ENCODE measurements around the gene BRCA1. TPM values are rescaled to one million over a fixed set of nuclear protein-coding genes. Genes with fewer than 3 reads are reported as not detected.
"Not testable (repeated sequence)": the region's sequence is repeated elsewhere in the genome, so short reads cannot be mapped to it uniquely, and the experiment has no call there.

BRCA1 gene
- total RNA-seq, 1 experiment from 2014 or later, result 28.4 TPM

GRCh38 chr17:43069368-43069898 is 55.7 kb downstream of the BRCA1 start:
- no peak for DNase-seq (ENCODE audit: low spot score)

- no peak for DNase-seq (ENCODE audit: low spot score)
Observed at GRCh38 chr17:43068570-43069367, 56.4 kb downstream of the BRCA1 start.

- DNase-seq (ENCODE audit: low spot score), result no peak
Observed at GRCh38 chr17:43062984-43063638, 62.1 kb downstream of the BRCA1 start.

DNA sequence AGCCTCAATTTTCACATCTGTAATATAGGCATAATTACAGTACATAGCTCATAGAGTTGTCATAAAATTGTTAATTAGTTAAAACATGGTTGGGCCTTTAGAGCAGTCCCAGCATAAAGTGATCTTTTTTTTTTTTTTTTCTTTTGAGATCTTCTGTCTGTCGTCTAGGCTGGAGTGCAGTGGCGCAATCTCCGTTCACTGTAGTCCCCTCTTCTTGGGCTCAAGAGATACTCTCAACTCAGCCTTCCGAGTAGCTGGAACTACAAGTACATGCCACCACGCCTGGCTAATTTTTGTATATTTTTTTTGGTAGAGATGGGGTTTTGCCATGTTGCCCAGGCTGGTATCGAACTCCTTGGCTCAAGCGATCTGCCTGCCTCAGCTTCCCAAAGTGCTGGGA is 69.1 kb downstream of the BRCA1 start:
- no peak for DNase-seq (ENCODE audit: low spot score)

- DNase-seq (ENCODE audit: low spot score), result not testable (repeated sequence)
Observed at GRCh38 chr17:43053008-43053407, 72.2 kb downstream of the BRCA1 start.

DNA sequence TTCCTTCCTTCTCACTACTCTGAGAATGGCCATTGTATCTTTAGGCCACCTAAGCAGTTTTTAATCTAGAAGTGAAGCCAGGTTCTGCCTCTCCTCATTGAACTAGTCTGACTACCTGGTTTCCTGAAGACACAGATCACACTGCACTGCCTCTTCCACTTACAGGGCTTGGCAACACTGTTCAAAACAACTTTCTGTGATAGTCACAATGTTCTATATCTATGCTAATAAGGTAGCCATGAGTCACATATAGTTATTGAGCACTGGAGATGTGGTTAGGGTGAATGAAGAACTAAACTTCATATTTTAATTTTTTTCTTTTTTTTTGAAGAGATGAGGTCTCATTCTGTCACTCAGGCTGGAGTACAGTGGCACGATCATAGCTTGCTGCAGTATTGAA is 73.2 kb downstream of the BRCA1 start:
- no peak for DNase-seq (ENCODE audit: low spot score)

GRCh38 chr17:43044024-43044423 is 81.1 kb downstream of the BRCA1 start:
- no peak for DNase-seq (ENCODE audit: low spot score)

GRCh38 chr17:43043307-43043706 is 81.9 kb downstream of the BRCA1 start:
- no peak for DNase-seq (ENCODE audit: low spot score)

GRCh38 chr17:43042025-43042628 is 83.0 kb downstream of the BRCA1 start:
- DNase-seq (ENCODE audit: low spot score), result no peak

GRCh38 chr17:43040655-43041054 is 84.5 kb downstream of the BRCA1 start:
- no peak for DNase-seq (ENCODE audit: low spot score)

GRCh38 chr17:43039646-43040045 is 85.5 kb downstream of the BRCA1 start:
- no peak for DNase-seq (ENCODE audit: low spot score)

- DNase-seq (ENCODE audit: low spot score), result no peak
Observed at GRCh38 chr17:43034894-43035293, 90.3 kb downstream of the BRCA1 start.

DNA sequence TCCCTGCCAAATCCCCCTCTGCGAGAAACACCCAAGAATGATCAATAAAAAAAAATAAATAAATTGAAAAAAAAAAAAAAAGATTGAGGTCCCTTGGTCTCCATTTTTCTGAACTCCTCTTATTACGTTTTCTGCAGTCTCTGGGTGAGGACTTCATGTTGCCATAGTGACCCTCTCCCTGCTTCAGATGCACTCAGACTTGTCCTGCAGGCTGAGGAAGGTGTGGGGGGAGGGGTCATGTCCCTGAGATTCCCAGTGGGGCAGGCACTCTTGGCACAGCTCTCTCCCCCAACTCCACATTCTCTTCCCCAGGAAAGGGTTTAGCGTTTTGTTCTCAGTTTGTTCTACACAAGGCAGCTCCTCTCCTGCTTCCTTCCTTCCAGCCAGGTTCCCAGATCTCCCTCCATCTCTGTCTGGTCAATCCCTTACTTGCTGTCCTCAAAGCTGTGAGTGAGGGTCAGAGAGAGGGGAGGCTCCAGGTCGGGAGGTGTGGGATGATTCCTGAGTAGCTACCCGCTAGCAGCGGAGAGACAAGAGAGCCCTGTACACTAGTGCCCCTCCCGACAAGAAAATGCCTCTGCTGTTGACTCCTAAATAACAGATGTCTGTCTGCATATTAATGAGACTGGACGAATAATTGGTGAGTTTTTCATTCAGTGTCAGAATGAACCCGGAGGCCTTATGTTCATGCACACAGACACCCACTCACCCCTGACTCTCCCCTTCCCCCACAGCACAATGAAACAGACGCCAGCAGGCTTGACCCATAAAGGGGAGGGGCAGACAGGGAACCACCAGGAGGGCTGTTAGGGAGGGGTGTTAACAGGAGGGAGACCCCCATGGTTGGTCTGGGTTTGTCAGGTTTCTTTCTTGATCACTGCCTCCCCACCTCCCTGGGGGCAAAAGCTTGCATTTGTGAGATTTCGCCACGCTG is 90.9 kb downstream of the BRCA1 start:
- DNase-seq (ENCODE audit: low spot score), result no peak

- DNase-seq (ENCODE audit: low spot score), result no peak
Observed at GRCh38 chr17:43031666-43032065, 93.5 kb downstream of the BRCA1 start.

GRCh38 chr17:43030137-43030767 is 94.9 kb downstream of the BRCA1 start:
- no peak for DNase-seq (ENCODE audit: low spot score)

DNA sequence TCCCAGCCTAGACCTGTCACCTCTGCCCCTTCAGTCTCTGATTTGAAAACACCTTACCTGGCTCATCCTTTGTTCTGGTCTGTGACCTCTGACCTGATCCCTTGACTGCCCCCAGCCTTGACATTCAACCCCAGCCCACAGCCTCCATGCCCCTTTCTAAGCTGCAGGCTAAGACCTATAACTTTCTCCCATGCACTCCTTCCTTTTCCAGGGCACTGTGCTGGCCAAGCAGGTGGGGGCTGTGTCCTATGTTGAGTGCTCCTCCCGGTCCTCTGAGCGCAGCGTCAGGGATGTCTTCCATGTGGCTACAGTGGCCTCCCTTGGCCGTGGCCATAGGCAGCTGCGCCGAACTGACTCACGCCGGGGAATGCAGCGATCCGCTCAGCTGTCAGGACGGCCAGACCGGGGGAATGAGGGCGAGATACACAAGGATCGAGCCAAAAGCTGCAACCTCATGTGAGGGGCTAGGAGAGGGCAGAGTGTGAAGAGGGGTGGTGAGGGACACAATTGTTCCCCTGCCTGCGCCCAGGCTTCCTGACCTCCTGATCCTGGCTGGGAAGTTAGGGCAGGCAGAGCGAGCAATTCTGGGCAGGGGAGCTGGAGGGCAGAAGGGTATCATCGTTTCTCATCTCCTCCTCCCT is 96.8 kb downstream of the BRCA1 start:
- DNase-seq (ENCODE audit: low spot score), result no peak

GRCh38 chr17:43027091-43028032 is 97.8 kb downstream of the BRCA1 start:
- no peak for DNase-seq (ENCODE audit: low spot score)

DNA sequence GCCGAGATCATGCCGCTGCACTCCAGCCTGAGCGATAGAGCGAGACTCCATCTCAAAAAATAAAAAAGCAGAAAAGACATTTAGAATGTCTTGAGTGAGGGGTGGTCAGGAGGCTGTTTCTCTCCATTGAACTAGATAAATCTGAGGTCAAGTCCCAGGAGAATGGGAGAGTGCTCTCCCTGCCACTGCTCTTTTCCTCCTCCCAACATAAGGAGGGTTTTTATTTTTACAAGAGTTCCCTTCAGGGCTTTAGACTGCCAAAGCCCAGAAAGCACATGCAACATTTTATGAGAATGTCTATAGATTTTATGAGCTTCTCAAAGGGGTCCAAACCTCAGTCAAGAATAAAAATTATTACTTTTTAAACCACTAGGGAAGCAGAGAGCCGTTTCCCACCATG is 98.6 kb downstream of the BRCA1 start:
- no peak for DNase-seq (ENCODE audit: low spot score)

DNA sequence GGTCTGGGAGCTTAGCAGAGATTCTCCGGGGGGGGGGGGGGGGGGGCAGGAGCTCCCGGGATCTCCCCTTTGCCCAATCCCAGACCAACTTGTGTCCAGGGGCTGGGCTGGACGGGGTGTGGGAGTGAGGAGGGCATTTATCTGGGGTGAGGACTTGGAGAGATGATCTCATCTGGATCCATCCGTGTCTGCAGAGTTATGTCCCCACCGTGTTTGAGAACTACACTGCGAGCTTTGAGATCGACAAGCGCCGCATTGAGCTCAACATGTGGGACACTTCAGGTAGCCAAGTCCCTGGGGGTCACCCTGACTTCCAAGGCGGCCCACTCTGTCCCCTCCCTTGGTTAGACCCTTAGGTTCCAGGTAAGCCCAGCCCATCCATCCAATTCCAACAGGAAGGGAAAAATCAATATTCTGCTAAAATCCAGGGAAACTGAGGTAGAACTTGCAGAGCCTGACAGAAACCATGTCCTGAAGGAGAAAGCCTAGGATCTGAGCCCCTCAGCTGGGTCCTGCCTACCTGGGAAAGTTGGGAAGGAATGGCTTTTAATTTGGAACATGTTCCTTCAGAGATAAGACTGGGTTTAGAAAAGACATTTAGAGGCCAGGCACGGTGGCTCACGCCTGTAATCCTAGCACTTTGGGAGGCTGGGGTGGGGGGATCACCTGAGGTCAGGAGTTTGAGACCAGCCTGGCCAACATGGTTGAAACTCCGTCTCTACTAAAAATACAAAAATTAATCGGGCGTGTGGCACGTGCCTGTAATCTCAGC is 99.2 kb downstream of the BRCA1 start:
- no peak for DNase-seq (ENCODE audit: low spot score)
